Hepatocyte (in vitro differentiated cells): ENCODE results near the gene C15orf39.

ENCODE experiments used
- EZH2 ChIP-seq: fragments of 200-600 bp; sonication (generic); IDR thresholded peaks from 2 replicates; pipeline ENCODE4 v1.6.1; 2016; ENCODE audit warnings: antibody characterized with exemption, mild to moderate bottlenecking, borderline replicate concordance
- TF ChIP-seq, protein P1 (sequence below): fragments of 200-600 bp; sonication (generic); IDR thresholded peaks from 2 replicates; pipeline ENCODE4 v1.5.1; 2016; ENCODE audit warnings: antibody characterized with exemption, mild to moderate bottlenecking; ENCODE audit not compliant: poor library complexity

DNA sequence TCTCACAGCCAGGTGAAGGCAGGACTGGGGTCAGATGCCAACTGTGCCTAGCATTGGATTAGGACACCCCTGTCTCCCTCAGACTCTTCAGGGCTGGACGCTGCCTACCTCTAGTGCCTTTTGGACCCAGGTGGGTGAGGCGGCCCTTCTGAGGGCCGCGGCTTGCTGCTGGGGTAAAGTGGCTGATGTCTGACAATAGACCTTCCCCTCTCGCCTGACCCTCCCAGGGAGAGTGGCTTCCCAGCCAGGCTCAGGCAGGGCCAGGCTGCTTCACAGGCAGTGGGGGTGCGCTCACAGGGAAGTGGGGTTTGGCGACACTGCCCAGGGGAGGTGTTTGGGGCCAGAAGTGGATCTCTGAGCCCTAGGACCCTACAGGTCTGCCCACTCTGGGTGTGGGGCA, 43.3 kb upstream of the C15orf39 start:
- TF ChIP-seq, protein P1, sequence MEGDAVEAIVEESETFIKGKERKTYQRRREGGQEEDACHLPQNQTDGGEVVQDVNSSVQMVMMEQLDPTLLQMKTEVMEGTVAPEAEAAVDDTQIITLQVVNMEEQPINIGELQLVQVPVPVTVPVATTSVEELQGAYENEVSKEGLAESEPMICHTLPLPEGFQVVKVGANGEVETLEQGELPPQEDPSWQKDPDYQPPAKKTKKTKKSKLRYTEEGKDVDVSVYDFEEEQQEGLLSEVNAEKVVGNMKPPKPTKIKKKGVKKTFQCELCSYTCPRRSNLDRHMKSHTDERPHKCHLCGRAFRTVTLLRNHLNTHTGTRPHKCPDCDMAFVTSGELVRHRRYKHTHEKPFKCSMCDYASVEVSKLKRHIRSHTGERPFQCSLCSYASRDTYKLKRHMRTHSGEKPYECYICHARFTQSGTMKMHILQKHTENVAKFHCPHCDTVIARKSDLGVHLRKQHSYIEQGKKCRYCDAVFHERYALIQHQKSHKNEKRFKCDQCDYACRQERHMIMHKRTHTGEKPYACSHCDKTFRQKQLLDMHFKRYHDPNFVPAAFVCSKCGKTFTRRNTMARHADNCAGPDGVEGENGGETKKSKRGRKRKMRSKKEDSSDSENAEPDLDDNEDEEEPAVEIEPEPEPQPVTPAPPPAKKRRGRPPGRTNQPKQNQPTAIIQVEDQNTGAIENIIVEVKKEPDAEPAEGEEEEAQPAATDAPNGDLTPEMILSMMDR: no peak
- no peak for TF ChIP-seq EZH2
